T-helper 2 cell (primary cell): ENCODE measurements around the gene PRMT3.
"Not testable (repeated sequence)": the region's sequence is repeated elsewhere in the genome, so short reads cannot be mapped to it uniquely, and the experiment has no call there.

Source experiments
- DNase-seq, 5 experiments: peaks; one replicate each; pipeline versions ENCODE4 v3.0.0 to v3.0.0-alpha.2; 2012 to 2022

The PRMT3 gene

DNA sequence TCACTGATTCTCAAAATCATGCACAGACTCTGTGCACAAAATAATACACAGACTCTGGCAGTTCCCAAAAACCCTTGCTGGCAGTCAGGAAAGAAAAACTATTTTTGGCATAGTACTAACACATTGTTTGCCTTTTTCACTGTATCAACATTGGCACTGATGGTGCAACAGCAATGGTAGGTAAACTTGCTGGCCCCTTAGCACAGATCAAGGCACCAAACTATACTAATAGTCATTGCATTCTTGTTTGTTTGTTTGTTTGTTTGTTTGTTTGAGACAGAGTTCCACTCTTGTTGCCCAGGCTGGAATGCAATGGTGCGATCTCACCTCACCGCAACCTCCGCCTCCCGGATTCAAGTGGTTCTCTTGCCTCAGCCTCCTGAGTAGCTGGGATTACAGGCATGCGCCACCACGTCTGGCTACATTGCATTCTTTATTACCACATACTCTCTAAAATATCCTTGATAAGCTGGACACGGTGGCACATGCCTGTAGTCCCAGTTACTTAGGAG lies 130.9 kb downstream of the PRMT3 start:
- no peak for DNase-seq

DNA sequence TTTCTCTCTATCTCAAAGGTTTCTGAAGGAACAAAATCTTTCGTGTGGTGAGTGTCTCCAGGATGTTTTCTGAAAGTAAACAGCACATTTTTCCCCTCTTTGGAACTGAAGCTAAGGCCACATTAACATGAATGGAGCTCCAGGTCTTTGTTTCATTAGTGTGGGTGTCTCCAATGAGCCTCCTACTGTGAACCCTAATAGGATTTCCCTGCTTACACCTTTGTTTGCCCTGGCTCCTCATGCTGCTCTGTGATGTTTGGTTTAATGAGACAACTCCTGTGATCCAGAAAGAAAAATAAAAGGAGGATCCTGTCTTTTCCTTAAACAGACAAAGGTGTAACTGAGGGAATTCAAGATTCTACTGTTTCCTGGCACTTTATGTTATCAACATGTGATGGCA lies 135.0 kb downstream of the PRMT3 start:
- DNase-seq, result no peak

DNA sequence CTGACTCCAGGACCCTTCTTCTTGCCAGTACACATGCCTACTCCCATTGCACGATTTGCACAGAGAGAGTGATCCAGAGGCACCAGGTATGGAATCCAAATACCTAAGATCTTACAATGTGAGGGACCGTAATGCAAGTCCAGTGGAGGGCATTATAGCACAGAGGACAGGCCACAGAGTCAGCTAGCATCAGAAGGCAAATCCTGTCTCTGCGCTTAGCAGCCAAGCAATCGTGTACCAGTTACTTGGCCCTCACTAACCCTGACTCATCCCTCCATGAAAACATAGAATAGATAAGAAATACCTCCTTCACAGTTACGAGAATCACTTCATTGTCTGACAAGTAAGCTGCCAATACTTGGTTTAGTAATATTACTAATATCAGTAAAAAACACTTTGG lies 142.2 kb downstream of the PRMT3 start:
- DNase-seq, result no peak

DNA sequence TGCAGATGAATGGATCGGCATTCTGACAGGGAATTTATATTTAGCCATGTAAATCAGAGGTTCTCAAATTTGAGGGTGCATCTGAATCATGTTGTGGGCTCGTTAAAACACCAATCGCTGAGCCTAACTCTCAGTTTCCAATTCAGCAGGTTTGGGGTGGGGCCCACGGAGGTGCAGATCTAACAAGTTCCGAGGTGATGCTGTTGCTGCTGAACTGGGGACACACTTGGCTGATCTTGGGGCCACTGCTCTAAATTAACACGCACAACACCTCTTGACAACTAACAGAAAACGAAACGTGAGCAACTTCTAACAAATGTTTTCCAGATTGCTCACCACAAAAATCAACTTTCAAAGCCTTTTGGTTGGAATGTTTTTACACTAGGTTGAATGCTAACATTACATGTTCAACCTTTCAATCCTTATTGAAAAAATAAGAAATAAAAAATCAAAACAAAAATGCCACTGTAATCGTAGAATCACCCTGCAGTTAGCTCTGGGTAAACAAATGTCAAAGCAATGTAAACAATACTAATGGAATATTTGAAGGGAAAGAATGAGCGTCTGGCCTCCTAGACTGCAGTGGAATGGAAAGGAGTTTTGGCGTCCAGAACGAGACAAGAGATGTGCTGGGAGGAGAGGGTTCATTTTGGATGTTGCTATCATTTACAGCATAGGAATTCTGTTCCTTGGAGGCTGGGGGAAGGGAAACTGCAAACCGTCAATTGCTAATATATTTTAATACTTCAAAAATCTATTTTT lies 143.6 kb downstream of the PRMT3 start:
- no peak for DNase-seq

DNA sequence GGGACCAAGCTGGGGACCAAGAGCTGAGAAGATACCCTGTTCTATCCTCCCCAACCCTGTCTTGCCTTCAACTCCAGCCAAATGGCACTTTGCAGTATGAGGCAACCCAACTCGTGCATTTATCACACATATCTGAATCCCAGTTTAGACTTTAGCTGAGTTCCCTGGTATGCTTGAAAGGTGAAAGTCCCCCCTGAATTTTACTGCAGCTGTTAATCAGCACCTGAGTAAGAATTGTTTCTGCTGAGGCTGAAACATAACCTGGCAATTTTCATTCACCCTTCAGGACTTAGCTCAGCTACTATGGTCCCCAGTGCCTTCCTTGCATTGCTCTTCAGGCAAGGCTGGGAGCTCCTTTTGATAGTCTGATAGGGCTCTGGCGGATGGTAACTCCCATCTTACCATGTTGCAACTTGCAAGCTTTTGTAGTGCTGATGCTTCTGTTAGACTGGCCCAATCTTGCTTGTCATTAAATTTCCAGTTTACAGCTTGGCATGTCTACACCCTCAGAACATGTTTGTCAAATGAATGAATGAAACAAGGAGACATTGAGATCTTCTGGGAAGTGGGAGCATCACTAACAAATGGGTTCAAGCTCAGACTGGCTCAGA lies 147.9 kb downstream of the PRMT3 start:
- DNase-seq, result no peak

DNA sequence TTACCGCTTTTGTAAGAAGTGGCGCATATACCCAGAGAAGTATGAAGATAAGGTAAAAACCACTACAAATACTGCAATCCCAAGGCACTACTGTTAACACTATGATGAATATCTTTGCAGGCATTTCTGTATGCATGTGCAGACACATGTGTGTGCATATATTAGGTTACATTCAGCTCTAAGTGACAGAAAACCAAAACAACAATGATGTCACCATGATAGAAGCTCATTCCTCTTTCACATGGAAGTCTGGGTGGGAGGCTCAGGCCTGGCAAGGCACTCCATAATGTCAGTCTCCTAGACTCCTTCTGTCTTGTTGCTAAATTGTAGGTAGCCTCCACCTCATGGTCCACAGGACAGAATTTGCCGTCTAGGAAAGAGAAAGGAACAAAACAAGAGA lies 148.8 kb downstream of the PRMT3 start:
- no peak for DNase-seq

DNA sequence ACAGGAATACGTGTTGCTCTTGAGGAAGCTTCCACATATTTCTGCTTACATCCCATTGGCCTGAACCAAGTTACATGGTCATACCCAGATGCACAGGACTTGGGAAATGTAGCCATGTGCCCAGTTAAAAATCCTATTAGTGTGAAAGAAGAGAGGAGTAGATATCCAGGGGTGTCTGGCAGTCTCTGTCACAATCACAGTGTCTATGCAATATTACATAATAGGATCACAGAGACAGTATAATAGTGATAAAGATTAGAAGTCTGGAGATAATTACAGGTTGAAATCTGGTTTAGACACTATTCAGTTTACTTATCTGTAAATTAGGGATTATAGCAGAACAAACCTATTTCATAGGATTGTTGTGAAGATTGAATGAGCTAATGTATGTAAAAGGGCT lies 149.3 kb downstream of the PRMT3 start:
- no peak for DNase-seq

DNA sequence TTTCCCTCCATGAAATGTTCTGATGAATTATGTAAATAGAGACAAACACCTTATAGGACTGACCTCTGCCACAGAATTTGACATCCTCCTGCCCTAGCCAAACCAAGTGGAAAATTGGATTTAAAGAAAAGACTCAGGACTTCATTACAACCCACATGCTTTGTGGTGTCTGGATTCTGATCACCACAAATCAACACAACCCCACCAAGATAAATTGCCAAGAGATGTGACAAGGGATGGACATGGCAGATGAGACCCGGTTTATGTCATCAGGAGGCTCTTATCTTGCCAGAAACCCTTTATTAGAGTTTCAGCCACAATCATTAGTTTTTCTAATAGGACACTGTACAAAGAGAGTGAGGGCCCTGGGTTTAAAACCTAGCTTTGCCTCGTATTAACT lies 154.0 kb downstream of the PRMT3 start:
- DNase-seq, result no peak

DNA sequence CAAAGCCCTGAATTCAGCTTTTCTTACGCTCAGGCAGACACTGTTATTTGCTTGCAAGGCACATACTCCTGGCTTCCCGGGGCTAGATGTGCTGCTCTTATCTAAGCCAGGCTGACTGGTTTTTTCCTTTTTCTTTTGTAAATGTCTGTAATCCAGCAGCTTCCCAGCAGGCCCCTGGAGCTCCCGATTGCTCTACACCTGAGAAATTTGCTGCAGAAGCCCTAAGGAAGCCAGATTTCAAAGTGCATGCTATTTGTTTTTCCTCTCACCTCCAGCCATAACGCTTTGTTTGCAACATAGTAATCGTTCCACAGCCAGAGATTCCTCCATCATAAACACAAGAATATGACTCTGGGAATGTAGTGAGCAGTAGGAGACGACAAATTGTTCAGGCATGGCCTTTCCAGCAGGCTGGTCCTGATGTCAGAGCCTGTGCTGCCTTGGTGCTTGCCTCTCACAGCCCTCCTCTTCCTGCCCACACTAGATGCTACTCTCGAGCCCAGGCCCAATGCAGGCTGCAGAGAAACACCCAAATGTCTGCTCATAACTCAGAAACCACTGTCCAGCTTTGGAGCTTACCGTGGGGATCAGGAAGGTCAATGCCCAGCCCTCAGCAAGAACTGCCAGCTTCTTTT lies 157.2 kb downstream of the PRMT3 start:
- DNase-seq, result no peak

DNA sequence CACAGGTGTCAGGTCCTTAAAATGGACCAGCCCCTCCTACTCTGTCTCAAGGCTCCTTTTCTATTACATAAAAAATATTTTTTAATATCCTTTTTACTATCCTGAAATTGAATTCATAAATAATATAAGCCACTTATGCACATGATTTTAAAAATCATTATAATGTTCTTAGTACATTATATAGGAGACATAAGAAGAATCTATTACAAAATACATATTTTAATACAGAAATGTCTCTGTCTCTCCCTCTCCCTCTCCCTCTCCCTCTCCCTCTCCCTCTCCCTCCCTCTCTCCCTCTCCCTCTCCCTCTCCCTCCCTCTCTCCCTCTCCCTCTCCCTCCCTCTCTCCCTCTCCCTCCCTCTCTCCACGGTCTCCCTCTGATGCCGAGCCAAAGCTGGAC lies 159.9 kb downstream of the PRMT3 start:
- no peak for DNase-seq

DNA sequence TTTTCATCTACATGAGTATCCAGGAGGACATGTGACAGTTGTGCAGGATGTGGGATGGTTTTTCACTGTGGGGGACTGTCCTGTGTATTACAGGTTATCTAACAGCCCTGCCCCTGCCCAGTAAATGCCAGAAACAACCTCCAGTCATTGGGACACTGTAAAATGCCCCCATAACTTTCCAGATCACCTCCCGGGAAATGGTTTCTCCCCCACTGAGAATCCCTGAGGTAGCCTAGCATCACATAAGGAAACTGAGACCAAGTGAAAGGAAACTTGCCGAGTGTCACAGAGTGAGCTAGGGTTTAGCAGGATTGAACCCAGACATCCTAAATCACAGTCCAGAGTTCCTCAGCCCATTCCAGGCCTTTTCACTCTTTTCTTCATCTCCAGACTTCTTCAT lies 163.6 kb downstream of the PRMT3 start:
- no peak for DNase-seq

DNA sequence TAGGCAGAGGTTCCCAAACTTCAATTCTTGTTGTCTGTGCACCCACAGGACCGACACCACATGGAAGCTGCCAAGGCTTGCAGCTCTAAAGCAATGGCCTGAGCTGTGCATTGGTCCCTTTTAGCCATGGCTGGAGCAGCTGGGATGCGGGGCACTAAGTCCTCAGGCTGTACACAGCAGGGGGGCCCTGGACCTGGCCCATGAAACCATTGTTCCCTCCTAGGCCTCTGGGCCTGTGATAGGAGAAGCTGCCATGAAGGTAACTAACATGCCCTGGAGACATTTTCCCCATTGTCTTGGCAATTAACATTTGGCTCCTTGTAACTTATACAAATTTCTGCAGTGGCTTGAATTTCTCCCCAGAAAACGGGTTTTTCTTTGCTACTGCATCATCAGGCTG lies 168.3 kb downstream of the PRMT3 start:
- no peak for DNase-seq

DNA sequence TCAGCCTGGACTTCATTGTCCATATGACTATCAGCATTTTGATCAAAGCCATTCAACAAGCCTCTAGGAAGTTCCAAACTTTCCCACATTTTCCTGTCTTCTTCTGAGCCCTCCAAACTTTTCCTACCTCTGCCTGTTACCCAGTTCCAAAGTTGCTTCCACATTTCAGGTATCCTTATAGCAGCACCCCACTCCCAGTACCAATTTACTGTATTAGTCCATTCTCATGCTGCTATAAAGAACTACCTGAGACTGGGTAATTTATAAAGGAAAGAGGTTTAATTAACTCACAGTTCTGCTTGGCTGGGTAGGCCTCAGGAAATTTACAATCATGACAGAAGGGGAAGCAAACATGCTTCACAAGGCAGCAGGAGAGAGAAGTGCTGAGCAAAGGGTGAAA lies 168.9 kb downstream of the PRMT3 start:
- not testable (repeated sequence) for DNase-seq

DNA sequence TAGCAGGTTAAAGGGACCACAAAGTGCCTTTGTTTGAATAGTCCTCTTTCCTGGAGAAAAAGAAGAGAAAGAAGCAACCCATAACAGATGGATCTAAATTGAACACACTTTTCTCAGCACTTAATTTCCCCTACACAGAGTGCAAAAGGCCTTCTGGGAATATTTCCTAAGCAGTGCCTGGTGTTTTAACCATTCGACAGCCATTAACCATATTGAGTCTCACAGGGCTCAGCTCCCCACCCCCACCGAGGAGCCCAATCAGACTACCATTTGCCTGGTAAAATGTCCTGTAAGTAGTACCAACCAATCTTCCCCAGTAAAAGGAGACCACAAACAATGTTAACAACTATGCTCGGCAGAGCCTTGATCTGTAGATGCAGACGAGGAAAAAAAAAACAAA lies 171.2 kb downstream of the PRMT3 start:
- no peak for DNase-seq
